NCI-H1694 (cell line): Measurements from ENCODE around the gene CFAP206.
A peak's percentile ranks its signal among the peaks of the same experiment; 100 is the strongest.
"Not testable (repeated sequence)": the region's sequence is repeated elsewhere in the genome, so short reads cannot be mapped to it uniquely, and the experiment has no call there.

Experiments
- DNase-seq: peaks from one replicate; lab custom pipeline; 2025; lab: John Stamatoyannopoulos, UW

The CFAP206 gene

GRCh38 chr6:87426789-87427188 is 19.0 kb downstream of the CFAP206 start:
- DNase-seq, result no peak

- no peak for DNase-seq
Measured at GRCh38 chr6:87430499-87430898, 22.7 kb downstream of the CFAP206 start.

GRCh38 chr6:87431263-87431662 is 23.5 kb downstream of the CFAP206 start:
- no peak for DNase-seq

GRCh38 chr6:87436435-87436834 is 28.7 kb downstream of the CFAP206 start:
- no peak for DNase-seq

GRCh38 chr6:87441711-87442110 is 33.9 kb downstream of the CFAP206 start:
- DNase-seq, result no peak

- no peak for DNase-seq
Measured at GRCh38 chr6:87444362-87444761, 36.6 kb downstream of the CFAP206 start.

GRCh38 chr6:87465051-87465450 is 57.3 kb downstream of the CFAP206 start:
- DNase-seq, result no peak

GRCh38 chr6:87472525-87473418 is 65.0 kb downstream of the CFAP206 start, which contains the start of gene SLC35A1:
Gene SLC35A1 (plus strand): TSS chr6:87472974. CDS start chr6:87473004, 30 bp downstream.
- DNase-seq, result peak; percentile 53

GRCh38 chr6:87473419-87473903 is 65.7 kb downstream of the CFAP206 start:
- DNase-seq, result no peak

- no peak for DNase-seq
Measured at GRCh38 chr6:87481931-87482330, 74.2 kb downstream of the CFAP206 start.

- no peak for DNase-seq
Measured at GRCh38 chr6:87482366-87482765, 74.6 kb downstream of the CFAP206 start.

- DNase-seq, result no peak
Measured at GRCh38 chr6:87483929-87484328, 76.2 kb downstream of the CFAP206 start.

- DNase-seq, result no peak
Measured at GRCh38 chr6:87484491-87484890, 76.7 kb downstream of the CFAP206 start.

- no peak for DNase-seq
Measured at GRCh38 chr6:87487555-87487954, 79.8 kb downstream of the CFAP206 start.

- not testable (repeated sequence) for DNase-seq
Measured at GRCh38 chr6:87489326-87489725, 81.6 kb downstream of the CFAP206 start.

- DNase-seq, result no peak
Measured at GRCh38 chr6:87494761-87495422, 87.1 kb downstream of the CFAP206 start.

- DNase-seq, result no peak
Measured at GRCh38 chr6:87498048-87498447, 90.3 kb downstream of the CFAP206 start.

GRCh38 chr6:87501809-87502572 is 94.2 kb downstream of the CFAP206 start:
- no peak for DNase-seq

- DNase-seq, result no peak
Measured at GRCh38 chr6:87504441-87504840, 96.7 kb downstream of the CFAP206 start.
